GM13976 (cell line): Measurements from ENCODE around the gene GLI3.

Experiments used
- DNase-seq: peaks from one replicate; pipeline ENCODE4 v3.0.0; 2012; ENCODE audit warnings: low spot score
- CTCF ChIP-seq: IDR thresholded peaks from 2 replicates; pipeline ENCODE4 v1.5.1; 2012; ENCODE audit warnings: borderline replicate concordance, mild to moderate bottlenecking; ENCODE audit not compliant: insufficient read depth; ENCODE audit errors: extremely low read depth, missing control alignments, control extremely low read depth
- in situ Hi-C: fragments of 300-500 bp; cut with MboI; formaldehyde crosslinking; loops from one replicate; pipeline ENCODE4 v1.12.0; 2022; ENCODE audit warnings: low sequenced_read_pairs, mixed read lengths, inconsistent platforms; ENCODE audit not compliant: unreplicated experiment

GLI3 gene

DNA sequence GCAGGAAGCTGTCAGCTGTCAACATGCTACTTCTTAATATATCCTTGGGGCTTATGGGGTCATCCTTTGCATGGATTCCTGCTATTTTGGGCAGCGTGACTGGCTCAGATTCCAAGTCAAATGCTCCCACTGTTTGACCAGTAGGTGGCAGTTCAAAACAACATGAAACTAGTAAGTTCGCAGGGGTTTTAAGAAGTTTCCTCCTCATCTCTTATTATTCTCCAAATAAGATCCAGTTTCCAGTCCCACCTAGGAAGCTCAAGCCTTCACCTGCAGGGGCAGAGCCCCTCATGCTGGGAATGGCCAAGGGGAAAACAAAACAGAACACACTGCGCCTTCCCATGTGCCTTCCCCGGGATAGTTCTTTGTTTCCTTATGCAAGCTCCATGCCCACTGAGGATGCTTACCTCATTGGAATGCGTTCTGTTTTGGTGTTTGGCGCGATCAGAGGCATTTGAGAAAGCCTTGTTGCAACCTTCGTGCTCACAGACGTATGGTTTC is 259.8 kb downstream of the GLI3 start:
- TF ChIP-seq CTCF = no peak
- DNase-seq = no peak
- in situ Hi-C loops = loop anchor here (25.0 kb wide), 1 partner anchor 710 kb away; no protein-coding TSS in a partner anchor

DNA sequence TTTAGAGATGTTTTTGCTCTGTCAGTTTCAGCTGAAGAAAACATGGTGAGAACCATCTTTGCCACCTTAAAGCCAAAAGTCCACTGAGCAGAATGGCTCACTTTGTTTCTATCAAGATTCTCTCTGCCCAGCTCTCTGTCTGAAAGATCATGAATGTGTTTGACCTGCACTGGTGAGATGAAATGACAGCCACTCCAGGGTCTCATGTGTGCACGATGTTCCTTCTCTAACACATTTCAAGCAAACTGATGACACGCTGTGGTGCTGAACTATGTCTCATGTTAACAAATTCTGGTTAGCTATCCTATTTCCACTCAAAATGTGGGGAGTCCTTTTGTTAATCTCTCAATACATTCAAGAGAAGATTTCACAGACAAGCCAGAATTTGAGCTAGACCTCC is 260.6 kb downstream of the GLI3 start:
- DNase-seq = no peak
- no peak for TF ChIP-seq CTCF
- in situ Hi-C loops = loop anchor here (25.0 kb wide), 1 partner anchor 711 kb away; no protein-coding TSS in a partner anchor

GRCh38 chr7:41975849-41976248 is 261.2 kb downstream of the GLI3 start:
- in situ Hi-C loops = loop anchor here (25.0 kb wide), 1 partner anchor 711 kb away; no protein-coding TSS in a partner anchor
- no peak for TF ChIP-seq CTCF
- no peak for DNase-seq

- TF ChIP-seq CTCF = no peak
- in situ Hi-C loops = loop anchor here (25.0 kb wide), 2 partner anchors 712 to 862 kb away; no protein-coding TSS in a partner anchor
- no peak for DNase-seq
Observed at GRCh38 chr7:41974870-41975557, 262.0 kb downstream of the GLI3 start.

DNA sequence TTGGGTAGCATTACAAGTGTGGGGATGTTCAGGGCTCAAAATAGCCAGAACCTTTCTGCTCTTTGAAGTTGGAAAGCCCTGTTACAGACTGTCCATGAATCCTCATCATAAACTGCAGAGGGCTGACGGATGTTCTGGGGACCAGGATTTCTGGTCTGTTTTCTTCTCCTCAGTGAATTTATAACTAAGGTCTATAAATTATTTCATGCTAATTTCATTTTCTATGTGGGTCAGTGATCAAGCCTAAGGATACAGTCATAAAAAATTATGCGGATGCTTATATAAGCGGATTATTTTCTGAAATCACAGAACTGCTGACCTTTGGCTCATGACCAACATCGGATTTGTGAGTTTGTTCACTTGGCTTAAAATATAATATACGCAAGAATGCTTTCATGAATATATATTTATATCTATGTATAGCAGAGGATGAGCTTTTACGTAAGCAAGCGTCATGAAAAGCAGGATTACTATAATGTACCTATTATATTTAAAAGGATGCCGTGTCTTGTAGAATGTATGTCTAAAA is 263.7 kb downstream of the GLI3 start:
- no peak for DNase-seq
- TF ChIP-seq CTCF = no peak
- in situ Hi-C loops = loop anchor here (25.0 kb wide), 1 partner anchor 864 kb away; no protein-coding TSS in a partner anchor

- no peak for TF ChIP-seq CTCF
- in situ Hi-C loops = loop anchor here (25.0 kb wide), 1 partner anchor 865 kb away; no protein-coding TSS in a partner anchor
- DNase-seq = no peak
Observed at GRCh38 chr7:41972776-41973175, 264.2 kb downstream of the GLI3 start.
